MCF 10A (cell line): Measurements from ENCODE around the gene POLA1. TPM values are rescaled to one million over a fixed set of nuclear protein-coding genes. Genes with fewer than 3 reads are reported as not detected.

Source experiments
- BruUV-seq: library from RNA; stranded (reverse); fragments of 400-500 nt; replicated peaks from 2 replicates; lab custom pipeline; 2021; lab: Mats Ljungman, UMichigan
- CTCF ChIA-PET: fragments of 300-600 bp; sonication (Branson Sonifier 250); formaldehyde crosslinking; extraction: SDS; loops from one replicate; lab custom pipeline; 2021; ENCODE audit warnings: antibody characterized with exemption, inconsistent platforms; lab: Yijun Ruan, JAX
- POLR2A ChIA-PET: fragments of 300-600, 350-650 bp; sonication (Branson Sonifier 250); formaldehyde crosslinking; extraction: SDS; loops from one replicate; lab custom pipeline; 2020; ENCODE audit warnings: antibody characterized with exemption, inconsistent platforms; lab: Yijun Ruan, JAX
- DNase-seq: peaks from one replicate; pipeline ENCODE4 v3.0.0-alpha.2; 2018; ENCODE audit not compliant: unreplicated experiment
- H3K27ac Mint-ChIP-seq: one replicate; pipeline ENCODE4 v1.8.0; 2022; ENCODE audit warnings: mild to moderate bottlenecking, low read depth, mixed read lengths; ENCODE audit not compliant: unreplicated experiment
- H3K27me3 Mint-ChIP-seq: one replicate; pipeline ENCODE4 v1.8.0; 2022; ENCODE audit warnings: mixed read lengths; ENCODE audit not compliant: insufficient read depth, unreplicated experiment
- H3K36me3 Mint-ChIP-seq: one replicate; pipeline ENCODE4 v1.8.0; 2022; ENCODE audit warnings: mild to moderate bottlenecking, moderate library complexity, mixed read lengths; ENCODE audit not compliant: insufficient read depth, unreplicated experiment
- H3K4me1 Mint-ChIP-seq: one replicate; pipeline ENCODE4 v1.8.0; 2022; ENCODE audit warnings: mixed read lengths; ENCODE audit not compliant: insufficient read depth, unreplicated experiment
- H3K4me3 Mint-ChIP-seq: one replicate; pipeline ENCODE4 v1.8.0; 2022; ENCODE audit warnings: mild to moderate bottlenecking, moderate library complexity, mixed read lengths; ENCODE audit not compliant: unreplicated experiment
- H3K9me3 Mint-ChIP-seq: one replicate; pipeline ENCODE4 v1.8.0; 2022; ENCODE audit warnings: mixed read lengths; ENCODE audit not compliant: unreplicated experiment
- intact Hi-C: fragments of 100-400 bp; cut with micrococcal nuclease; formaldehyde crosslinking; loops from 2 replicates; pipeline ENCODE4 v1.14.1; 2022
- total RNA-seq: library from RNA; stranded (reverse); gene quantifications from 2 replicates; pipeline ENCODE4 v1.2.3, GENCODE V29; 2022
- TF ChIP-seq, protein P1 (sequence below): fragments of 200-600 bp; IDR thresholded peaks from one replicate; pipeline ENCODE4 v1.8.0; 2022; ENCODE audit warnings: antibody characterized with exemption, mild to moderate bottlenecking; ENCODE audit not compliant: unreplicated experiment

Gene POLA1
- total RNA-seq, 1 experiment from 2014 or later = 9.8 TPM

DNA sequence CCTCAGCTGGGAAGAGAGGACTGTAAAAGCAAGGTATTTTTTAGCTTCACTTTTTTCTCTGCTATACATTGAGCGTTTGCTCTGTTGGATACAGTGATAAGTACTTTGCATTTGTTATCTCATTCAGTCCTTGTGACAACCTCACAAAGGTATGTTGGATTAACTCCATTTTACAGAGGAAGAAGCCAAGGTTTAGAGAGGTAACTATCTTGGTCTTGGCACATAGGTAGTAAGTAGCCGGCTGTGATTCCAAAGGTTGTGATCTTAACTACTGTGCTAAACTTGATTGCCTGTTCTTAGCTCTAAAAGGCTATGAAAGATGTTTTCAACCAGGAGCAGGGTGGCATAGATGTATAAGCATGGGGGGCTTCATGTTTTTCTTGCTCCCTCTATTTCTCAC is 134.4 kb downstream of the POLA1 start:
- no peaks in the 10 kb centered on the region for H3K9me3 Mint-ChIP-seq
- intact Hi-C loops = no loop called here
- H3K36me3 Mint-ChIP-seq = peaks cover 12% of the 10 kb centered on the region
- no peaks in the 10 kb centered on the region for H3K27me3 Mint-ChIP-seq
- BruUV-seq = no TSS peak
- CTCF ChIA-PET = interaction anchor here (1.0 to 3.8 kb wide), 2 partner anchors 11 to 316 kb away, joined by 3 to 27 read pairs; no protein-coding TSS in a partner anchor
- DNase-seq = no peak
- H3K4me1 Mint-ChIP-seq = no peaks in the 10 kb centered on the region
- POLR2A ChIA-PET = interaction anchor here (1.3 kb wide), 1 partner anchor 11 kb away, joined by 3 read pairs; no protein-coding TSS in a partner anchor
- H3K4me3 Mint-ChIP-seq = no peak overlapping the region
- no peak overlapping the region for H3K27ac Mint-ChIP-seq
- TF ChIP-seq, protein P1, sequence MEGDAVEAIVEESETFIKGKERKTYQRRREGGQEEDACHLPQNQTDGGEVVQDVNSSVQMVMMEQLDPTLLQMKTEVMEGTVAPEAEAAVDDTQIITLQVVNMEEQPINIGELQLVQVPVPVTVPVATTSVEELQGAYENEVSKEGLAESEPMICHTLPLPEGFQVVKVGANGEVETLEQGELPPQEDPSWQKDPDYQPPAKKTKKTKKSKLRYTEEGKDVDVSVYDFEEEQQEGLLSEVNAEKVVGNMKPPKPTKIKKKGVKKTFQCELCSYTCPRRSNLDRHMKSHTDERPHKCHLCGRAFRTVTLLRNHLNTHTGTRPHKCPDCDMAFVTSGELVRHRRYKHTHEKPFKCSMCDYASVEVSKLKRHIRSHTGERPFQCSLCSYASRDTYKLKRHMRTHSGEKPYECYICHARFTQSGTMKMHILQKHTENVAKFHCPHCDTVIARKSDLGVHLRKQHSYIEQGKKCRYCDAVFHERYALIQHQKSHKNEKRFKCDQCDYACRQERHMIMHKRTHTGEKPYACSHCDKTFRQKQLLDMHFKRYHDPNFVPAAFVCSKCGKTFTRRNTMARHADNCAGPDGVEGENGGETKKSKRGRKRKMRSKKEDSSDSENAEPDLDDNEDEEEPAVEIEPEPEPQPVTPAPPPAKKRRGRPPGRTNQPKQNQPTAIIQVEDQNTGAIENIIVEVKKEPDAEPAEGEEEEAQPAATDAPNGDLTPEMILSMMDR = no peak

DNA sequence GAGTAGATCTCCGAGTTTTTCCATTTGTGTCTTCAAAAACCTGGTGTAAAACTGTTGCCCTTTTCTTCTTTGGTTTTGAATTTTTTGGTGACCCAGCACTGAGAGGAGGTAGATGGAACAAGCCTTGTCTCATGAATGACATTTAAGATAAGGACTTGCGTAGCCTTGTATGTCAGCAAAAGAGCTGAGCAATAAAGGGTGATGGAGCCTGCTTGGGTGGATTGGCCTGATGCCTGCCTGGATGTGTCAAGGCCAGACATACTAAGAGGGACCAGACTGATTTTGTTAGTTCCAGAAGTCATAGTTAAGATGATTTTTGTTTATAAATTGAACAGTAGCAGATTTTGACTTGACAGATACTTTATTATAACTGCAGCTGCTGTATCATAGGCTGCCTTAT is 134.9 kb downstream of the POLA1 start:
- H3K9me3 Mint-ChIP-seq = no peaks in the 10 kb centered on the region
- ChIA-PET POLR2A (interaction anchor here (1.3 kb wide), 1 partner anchor 10 kb away, joined by 3 read pairs; no protein-coding TSS in a partner anchor), CTCF (interaction anchor here (3.8 kb wide), 1 partner anchor 10 kb away, joined by 27 read pairs; no protein-coding TSS in a partner anchor)
- H3K27ac Mint-ChIP-seq = no peak overlapping the region
- no peaks in the 10 kb centered on the region for H3K27me3 Mint-ChIP-seq
- H3K4me1 Mint-ChIP-seq = no peaks in the 10 kb centered on the region
- TF ChIP-seq, protein P1 = no peak
- H3K4me3 Mint-ChIP-seq = no peak overlapping the region
- no TSS peak for BruUV-seq
- intact Hi-C loops = no loop called here
- peaks cover 12% of the 10 kb centered on the region for H3K36me3 Mint-ChIP-seq
- DNase-seq = no peak

DNA sequence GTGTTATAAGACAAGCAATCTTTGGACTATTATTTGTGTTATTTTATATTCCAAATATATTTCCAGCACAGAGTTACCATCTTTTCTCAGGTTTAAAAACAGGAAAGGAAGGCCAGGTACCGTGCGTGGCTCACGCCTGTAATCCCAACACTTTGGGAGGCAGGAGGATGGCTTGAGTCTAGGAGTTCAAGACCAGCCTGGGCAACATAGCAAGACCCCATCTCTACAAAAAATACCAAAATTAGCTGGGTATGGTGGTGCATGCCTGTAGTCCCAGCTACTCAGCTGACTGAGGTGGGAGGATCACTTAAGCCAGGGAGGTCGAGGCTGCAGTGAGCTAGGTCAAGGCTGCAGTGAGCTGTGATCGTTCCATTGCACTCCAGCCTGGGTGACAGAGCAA is 140.0 kb downstream of the POLA1 start:
- POLR2A ChIA-PET = no interaction called here
- CTCF ChIA-PET = interaction anchor here (0.6 to 1.3 kb wide), 4 partner anchors 8 to 315 kb away, joined by 3 to 5 read pairs (median 4); no protein-coding TSS in a partner anchor
- Mint-ChIP-seq H3K27ac (no peak overlapping the region), H3K36me3 (peaks cover 14% of the 10 kb centered on the region), H3K4me1 (no peaks in the 10 kb centered on the region), H3K9me3 (no peaks in the 10 kb centered on the region), H3K4me3 (no peak overlapping the region), H3K27me3 (no peaks in the 10 kb centered on the region)
- DNase-seq = no peak
- intact Hi-C loops = loop anchor here (10.0 kb wide), 1 partner anchor 191 kb away; no protein-coding TSS in a partner anchor
- BruUV-seq = no TSS peak
- TF ChIP-seq, protein P1 = no peak

DNA sequence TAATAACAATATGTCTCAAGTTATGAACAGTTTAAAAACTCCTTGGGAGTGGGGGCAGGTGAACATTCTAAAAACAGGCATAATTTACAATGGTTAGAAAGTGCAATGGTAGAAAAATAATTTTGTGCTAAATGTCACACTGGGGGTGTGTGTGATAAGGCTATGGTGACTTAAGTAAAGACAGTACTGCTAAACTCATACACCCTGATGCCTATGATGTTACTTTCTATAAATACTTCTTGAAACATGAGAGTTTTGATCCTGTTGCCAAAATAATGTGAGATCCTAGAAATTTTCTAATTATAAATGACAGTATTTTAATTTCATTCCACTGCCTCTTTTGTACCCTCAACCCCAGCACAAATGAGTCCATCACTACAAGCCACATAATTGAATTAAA is 144.2 kb downstream of the POLA1 start:
- Mint-ChIP-seq H3K4me3 (no peak overlapping the region), H3K27ac (no peak overlapping the region), H3K9me3 (no peaks in the 10 kb centered on the region), H3K27me3 (no peaks in the 10 kb centered on the region), H3K36me3 (peaks cover 14% of the 10 kb centered on the region), H3K4me1 (no peaks in the 10 kb centered on the region)
- TF ChIP-seq, protein P1 = no peak
- ChIA-PET POLR2A (interaction anchor here (1.2 to 1.7 kb wide), 3 partner anchors 8 to 306 kb away, joined by 3 to 5 read pairs (median 3); no protein-coding TSS in a partner anchor), CTCF (interaction anchor here (0.5 to 8.6 kb wide), 20 partner anchors 9 to 572 kb away, joined by 3 to 198 read pairs (median 6); no protein-coding TSS in a partner anchor)
- intact Hi-C loops = loop anchor here (1.0 to 10.0 kb wide), 2 partner anchors 187 to 306 kb away; no protein-coding TSS in a partner anchor
- no peak for DNase-seq
- no TSS peak for BruUV-seq
